ENCODE results near the gene NKX2-1.

DNA sequence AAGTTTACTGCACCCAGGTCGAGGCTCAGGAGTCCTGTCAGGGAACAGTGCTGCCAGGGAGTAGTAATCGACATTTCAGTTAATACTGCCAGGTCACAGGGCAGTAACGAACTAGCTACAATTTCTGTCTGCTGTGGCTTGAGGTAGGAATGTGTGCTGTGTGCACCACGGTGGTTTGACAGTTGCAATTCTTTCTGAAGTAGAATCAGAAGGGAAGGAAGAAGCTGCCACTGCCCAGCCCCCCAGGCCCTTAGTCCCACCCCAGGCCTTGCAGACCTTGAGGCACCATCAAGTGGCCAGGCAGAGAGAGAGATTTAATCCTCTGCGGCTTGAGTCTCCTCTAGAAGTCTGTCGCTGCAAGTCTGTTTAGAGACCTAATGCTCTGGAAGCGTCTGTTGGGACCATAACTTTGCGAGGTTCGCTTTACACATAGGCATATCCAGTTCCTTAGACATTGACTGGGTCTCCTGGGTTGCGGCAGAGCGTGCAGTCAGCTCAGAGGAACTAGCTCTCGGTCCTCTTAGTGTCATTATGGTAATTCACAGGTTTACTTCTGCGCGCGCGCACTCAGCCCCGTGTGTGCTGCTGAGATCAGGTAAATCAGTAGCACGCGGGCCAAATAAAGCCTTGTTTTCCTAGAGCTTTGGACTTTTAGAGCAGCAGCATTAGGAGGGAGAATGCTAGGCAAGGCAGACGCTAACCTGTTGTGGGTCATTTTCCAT lies 9.8 kb downstream of the NKX2-1 start:
- TF ChIP-seq, protein P1, sequence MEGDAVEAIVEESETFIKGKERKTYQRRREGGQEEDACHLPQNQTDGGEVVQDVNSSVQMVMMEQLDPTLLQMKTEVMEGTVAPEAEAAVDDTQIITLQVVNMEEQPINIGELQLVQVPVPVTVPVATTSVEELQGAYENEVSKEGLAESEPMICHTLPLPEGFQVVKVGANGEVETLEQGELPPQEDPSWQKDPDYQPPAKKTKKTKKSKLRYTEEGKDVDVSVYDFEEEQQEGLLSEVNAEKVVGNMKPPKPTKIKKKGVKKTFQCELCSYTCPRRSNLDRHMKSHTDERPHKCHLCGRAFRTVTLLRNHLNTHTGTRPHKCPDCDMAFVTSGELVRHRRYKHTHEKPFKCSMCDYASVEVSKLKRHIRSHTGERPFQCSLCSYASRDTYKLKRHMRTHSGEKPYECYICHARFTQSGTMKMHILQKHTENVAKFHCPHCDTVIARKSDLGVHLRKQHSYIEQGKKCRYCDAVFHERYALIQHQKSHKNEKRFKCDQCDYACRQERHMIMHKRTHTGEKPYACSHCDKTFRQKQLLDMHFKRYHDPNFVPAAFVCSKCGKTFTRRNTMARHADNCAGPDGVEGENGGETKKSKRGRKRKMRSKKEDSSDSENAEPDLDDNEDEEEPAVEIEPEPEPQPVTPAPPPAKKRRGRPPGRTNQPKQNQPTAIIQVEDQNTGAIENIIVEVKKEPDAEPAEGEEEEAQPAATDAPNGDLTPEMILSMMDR (IDR thresholded peaks at IDR 0.05; ENCODE audit: insufficient read depth, low read length, poor library complexity, severe bottlenecking) = no peak
- TF ChIP-seq EZH2phosphoT487 (conservative IDR thresholded peaks at IDR 0.05; ENCODE audit: low read length) = no peak
